ENCODE results near the gene HYLS1. TPM values are rescaled to one million over a fixed set of nuclear protein-coding genes. Genes with fewer than 3 reads are reported as not detected.

The HYLS1 gene
- polyA plus RNA-seq, 2 of the 4 experiments (the other 2 are of a cell fraction): 14.9 to 18.7 TPM

GRCh38 chr11:125874556-125875124 lies 12.8 kb upstream of the HYLS1 start:
- POLR2A ChIA-PET: no interaction called here
- CTCF ChIA-PET: interaction anchor here (1.3 to 1.5 kb wide), 2 partner anchors 150 to 248 kb away, joined by 3 to 5 read pairs; no protein-coding TSS in a partner anchor
- peak; percentile 69 to 80 for TF ChIP-seq RAD21 (conservative IDR thresholded peaks at IDR 0.05 in 1 of 2, IDR thresholded peaks at IDR 0.05 in 1 of 2)
- TF ChIP-seq USF2 (IDR thresholded peaks at IDR 0.05): no peak
- peak; percentile 62 for TF ChIP-seq CTCF (IDR thresholded peaks at IDR 0.05)
- TF ChIP-seq HOXB13 (CRISPR knock-in tag; IDR thresholded peaks at IDR 0.05; ENCODE audit: low read depth): no peak
- TF ChIP-seq SMC3 (IDR thresholded peaks at IDR 0.05): peak; percentile 30; the same call in 2 of the 3 replicates
- Histone ChIP-seq H3K4me2 (no peak overlapping the region), H3K4me1 (no peaks in the 10 kb centered on the region), H3K27ac (no peak overlapping the region), H3K9me3 (peaks cover 6% of the 10 kb centered on the region; the same call in 1 of the 3 replicates), H3K4me3 (no peak overlapping the region)
- FAIRE-seq (no peak), DNase-seq (ENCODE audit: low read depth in 1 of 2, low spot score in 1 of 2) (peak; percentile 25 to 56), ATAC-seq (peak; percentile 90 to 98)
- WGBS (ENCODE audit: missing lambda C conversion rate): 12% methylated on average over 8 of the region's 8 CpGs

- TF ChIP-seq HOXA7 (CRISPR knock-in tag; IDR thresholded peaks at IDR 0.05) (no peak), NFE2L2 (conservative IDR thresholded peaks at IDR 0.05; ENCODE audit: low read length) (no peak), RFX5 (IDR thresholded peaks at IDR 0.05) (no peak), EP300 (IDR thresholded peaks at IDR 0.05) (no peak), PHF8 (IDR thresholded peaks at IDR 0.05; ENCODE audit: borderline replicate concordance, low read depth) (no peak), HES2 (IDR thresholded peaks at IDR 0.05) (no peak), TFCP2L1 (CRISPR knock-in tag; IDR thresholded peaks at IDR 0.05) (no peak), JUNB (IDR thresholded peaks at IDR 0.05) (no peak), ZC3H11A (IDR thresholded peaks at IDR 0.05) (no peak), MAX (IDR thresholded peaks at IDR 0.05) (no peak), CBX8 (IDR thresholded peaks at IDR 0.05) (no peak), HOXB5 (CRISPR knock-in tag; IDR thresholded peaks at IDR 0.05) (no peak), RAD21 (conservative IDR thresholded peaks at IDR 0.05 in 1 of 2, IDR thresholded peaks at IDR 0.05 in 1 of 2) (no peak), ATOH8 (CRISPR knock-in tag; IDR thresholded peaks at IDR 0.05; ENCODE audit: low read depth) (no peak), EHMT2 (IDR thresholded peaks at IDR 0.05; ENCODE audit: low read depth) (no peak), CHD2 (IDR thresholded peaks at IDR 0.05; ENCODE audit: low read length, partially characterized antibody) (no peak)
- DNase-seq (ENCODE audit: low read depth in 1 of 2, low spot score in 1 of 2) (no peak), ATAC-seq (no peak), FAIRE-seq (no peak)
- no peak overlapping the region for H3K4me2 ChIP-seq
- no peak overlapping the region for H3K4me3 ChIP-seq
- H3K27ac ChIP-seq: no peak overlapping the region
- H3K4me1 ChIP-seq: peaks cover 5% of the 10 kb centered on the region; the same call in 1 of the 3 replicates
- ChIA-PET POLR2A (interaction anchor here (0.6 kb wide), 1 partner anchor 922 kb away, joined by 3 read pairs; no protein-coding TSS in a partner anchor), CTCF (interaction anchor here (0.6 kb wide), 1 partner anchor 312 kb away, joined by 3 read pairs; no protein-coding TSS in a partner anchor)
- H3K9me3 ChIP-seq: no peaks in the 10 kb centered on the region
- 83% methylated on average over 1 of the region's 1 CpG for WGBS (ENCODE audit: missing lambda C conversion rate)
Observed at GRCh38 chr11:125881291-125881690, 6.2 kb upstream of the HYLS1 start.
